H1 (cell line): Measurements from ENCODE around the gene KIF2C. TPM values are rescaled to one million over a fixed set of nuclear protein-coding genes. Genes with fewer than 3 reads are reported as not detected.

ENCODE experiments used
- EP300 ChIP-seq, 2 experiments: IDR thresholded peaks; 1 replicate in 1 of 2; 2 replicates in 1 of 2; pipeline ENCODE4 v1.6.1; 2011 to 2012; ENCODE audit warnings: low read depth in 2 of 2, low read length in 2 of 2, mild to moderate bottlenecking in 2 of 2, borderline replicate concordance in 1 of 2, inconsistent platforms in 1 of 2, moderate library complexity in 1 of 2
- HDAC6 ChIP-seq: IDR thresholded peaks from one replicate; pipeline ENCODE4 v1.7.1; 2012; ENCODE audit warnings: low read depth, mild to moderate bottlenecking, inconsistent platforms, low read length, moderate library complexity
- SIN3A ChIP-seq, 2 experiments: IDR thresholded peaks in 1 of 2; conservative IDR thresholded peaks in 1 of 2; 2 replicates each; pipeline ENCODE4 v1.6.1; 2011 to 2012; ENCODE audit warnings: low read length in 2 of 2, improper control_type of control experiment in 1 of 2, low read depth in 1 of 2, mild to moderate bottlenecking in 1 of 2
- SIRT6 ChIP-seq: IDR thresholded peaks from one replicate; pipeline ENCODE4 v1.7.1; 2012; ENCODE audit warnings: low read length, inconsistent platforms
- SP4 ChIP-seq: IDR thresholded peaks from 2 replicates; pipeline ENCODE4 v1.6.1; 2012; ENCODE audit warnings: low read length, inconsistent platforms
- polyA plus RNA-seq, 7 experiments: library from polyadenylated mRNA; depleted of rRNA in 3 of 7; stranded (reverse) in 5 of 7; unstranded in 2 of 7; fragments of >200 nt in 5 of 7; fragments of 200-250 nt in 2 of 7; gene quantifications; 1 replicate in 5 of 7; 2 replicates in 1 of 7; 4 replicates in 1 of 7; pipeline versions ENCODE4 v1.2.1 to v1.2.3, GENCODE V29; 2011 to 2013; ENCODE audit warnings: missing spikeins in 2 of 7, mixed read lengths in 2 of 7
- total RNA-seq: library from RNA; stranded (reverse); fragmentation: NEBNext Ultra II Directional; extraction: Animal tissue kit (Norgen Biotek cat#: 25700); gene quantifications from 2 replicates; pipeline ENCODE4 v1.2.1, GENCODE V29; 2021

The KIF2C gene
- total and polyA plus RNA-seq, 2 of the 8 experiments (the other 6 are each of a cell fraction or from before 2014, with no cell fraction given), result 41.8 to 68.1 TPM

- TF ChIP-seq SIN3A (conservative IDR thresholded peaks at IDR 0.05 in 1 of 2, IDR thresholded peaks at IDR 0.05 in 1 of 2; ENCODE audit: low read depth in 1 of 2, low read length in 2 of 2), result no peak
- TF ChIP-seq HDAC6, result no peak
- TF ChIP-seq EP300 (IDR thresholded peaks at IDR 0.05; ENCODE audit: borderline replicate concordance in 1 of 2, low read depth in 2 of 2, low read length in 2 of 2), result no peak
- no peak for TF ChIP-seq SP4
- TF ChIP-seq SIRT6, result no peak
Observed at GRCh38 chr1:44803312-44804095, 63.9 kb downstream of the KIF2C start (continued).
